Endothelial cell of umbilical vein (primary cell): ENCODE measurements around the gene ZMIZ1. TPM values are rescaled to one million over a fixed set of nuclear protein-coding genes. Genes with fewer than 3 reads are reported as not detected.

ENCODE experiments used
- BruUV-seq: library from RNA; stranded (reverse); fragments of 400-500 nt; replicated peaks from 2 replicates; lab custom pipeline; 2021; lab: Mats Ljungman, UMichigan
- CTCF ChIA-PET: fragments of 300-600, 350-600 bp; sonication (Branson Sonifier 250); formaldehyde crosslinking; loops from one replicate; lab custom pipeline; 2021; ENCODE audit warnings: antibody characterized with exemption, inconsistent platforms; lab: Charles Lee
- POLR2A ChIA-PET: fragments of 300-600, 350-600 bp; sonication (Branson Sonifier 250); formaldehyde crosslinking; loops from one replicate; lab custom pipeline; 2021; ENCODE audit warnings: antibody characterized with exemption, inconsistent platforms; lab: Charles Lee
- DNase-seq: peaks from one replicate; pipeline ENCODE4 v3.0.0-alpha.2; 2011; ENCODE audit warnings: low read depth, low spot score
- FAIRE-seq: peaks from 2 replicates; lab custom pipeline; 2011; peaks lifted over from hg19 to GRCh38; lab: Jason Lieb, UNC
- H2AFZ ChIP-seq: 2 replicates; pipeline ENCODE4 v1.6.0; 2012; ENCODE audit warnings: low read depth, low read length, control low read depth, inconsistent platforms
- H3K27ac ChIP-seq: 2 replicates; pipeline ENCODE4 v1.5.1; 2011; ENCODE audit warnings: low read depth, mild to moderate bottlenecking, control low read depth, low read length, moderate library complexity; ENCODE audit not compliant: insufficient read depth
- H3K27me3 ChIP-seq, 2 experiments: 2 replicates each; pipeline versions ENCODE4 v1.6.0 to v1.6.1; 2011; ENCODE audit warnings: low read length in 2 of 2, mixed read lengths in 1 of 2; ENCODE audit not compliant: control insufficient read depth in 2 of 2, insufficient read depth in 2 of 2
- H3K36me3 ChIP-seq, 2 experiments: 2 replicates in 1 of 2; 3 replicates in 1 of 2; pipeline ENCODE4 v1.5.1; 2011; ENCODE audit warnings: low read length in 2 of 2, mild to moderate bottlenecking in 1 of 2, moderate library complexity in 1 of 2; ENCODE audit not compliant: control insufficient read depth in 2 of 2, insufficient read depth in 2 of 2; ENCODE audit errors: extremely low read depth in 1 of 2
- H3K4me1 ChIP-seq: 3 replicates; pipeline ENCODE4 v1.5.1; 2011; ENCODE audit warnings: mild to moderate bottlenecking, low read length; ENCODE audit not compliant: control insufficient read depth, insufficient read depth; ENCODE audit errors: extremely low read depth
- H3K4me2 ChIP-seq: 2 replicates; pipeline ENCODE4 v1.6.1; 2011; ENCODE audit warnings: low read length, control low read depth, mixed read lengths; ENCODE audit not compliant: insufficient read depth
- H3K4me3 ChIP-seq, 3 experiments: fragments of 200-600 bp in 1 of 3; sonication (generic), shearing (Covaris generic) in 1 of 3; replicated peaks in 1 of 3; 2 replicates each; pipeline ENCODE4 v1.5.1; 2011 to 2016; ENCODE audit warnings: control low read depth in 3 of 3, low read length in 3 of 3, mild to moderate bottlenecking in 2 of 3, inconsistent platforms in 1 of 3, low read depth in 1 of 3, moderate library complexity in 1 of 3; ENCODE audit not compliant: insufficient read depth in 1 of 3
- H3K79me2 ChIP-seq: 2 replicates; pipeline ENCODE4 v1.6.0; 2012; ENCODE audit warnings: low read length, inconsistent platforms; ENCODE audit not compliant: control insufficient read depth, insufficient read depth
- H3K9ac ChIP-seq: replicated peaks from 2 replicates; pipeline ENCODE3; 2011; ENCODE audit warnings: low read length, control low read depth; ENCODE audit not compliant: insufficient read depth; ENCODE audit errors: extremely low read depth
- H3K9me1 ChIP-seq: replicated peaks from 3 replicates; pipeline ENCODE4 v1.6.0; 2011; ENCODE audit warnings: mild to moderate bottlenecking, low read length; ENCODE audit not compliant: control insufficient read depth, insufficient read depth; ENCODE audit errors: extremely low read depth
- H3K9me3 ChIP-seq: replicated peaks from 2 replicates; pipeline ENCODE4 v1.5.1; 2012; ENCODE audit warnings: low read length, inconsistent platforms; ENCODE audit not compliant: control insufficient read depth, insufficient read depth
- H4K20me1 ChIP-seq: replicated peaks from 2 replicates; pipeline ENCODE3; 2011; ENCODE audit warnings: mild to moderate bottlenecking, low read length; ENCODE audit not compliant: control insufficient read depth, insufficient read depth; ENCODE audit errors: extremely low read depth
- CTCF ChIP-seq, 2 donors: IDR thresholded peaks; 1 replicate in 1 of 2; 2 replicates in 1 of 2; pipeline ENCODE4 v1.5.1; 2011; ENCODE audit warnings: low read length in 2 of 2, mild to moderate bottlenecking in 2 of 2, moderate library complexity in 2 of 2, control low read depth in 1 of 2, inconsistent platforms in 1 of 2, low read depth in 1 of 2; ENCODE audit not compliant: insufficient read depth in 1 of 2; ENCODE audit errors: extremely low read depth in 1 of 2
- EZH2 ChIP-seq: IDR thresholded peaks from 2 replicates; pipeline ENCODE4 v1.6.1; 2012; ENCODE audit warnings: borderline replicate concordance, low read depth, mild to moderate bottlenecking, moderate library complexity, low read length, inconsistent platforms; ENCODE audit not compliant: severe bottlenecking
- FOS ChIP-seq: IDR thresholded peaks from 2 replicates; pipeline ENCODE4 v1.6.1; 2011; ENCODE audit warnings: mild to moderate bottlenecking, low read length, moderate library complexity, borderline replicate concordance; ENCODE audit not compliant: insufficient read depth
- GATA2 ChIP-seq: IDR thresholded peaks from 2 replicates; pipeline ENCODE4 v1.7.0; 2011; ENCODE audit warnings: low read depth, mild to moderate bottlenecking, moderate library complexity, mixed read lengths, low read length; ENCODE audit not compliant: insufficient read length, insufficient read depth
- JUN ChIP-seq: IDR thresholded peaks from 2 replicates; pipeline ENCODE4 v1.6.1; 2011; ENCODE audit warnings: borderline replicate concordance, low read depth; ENCODE audit not compliant: insufficient read length, insufficient read depth
- MAX ChIP-seq: IDR thresholded peaks from 2 replicates; pipeline ENCODE4 v1.6.1; 2011; ENCODE audit not compliant: insufficient read depth, insufficient read length
- MYC ChIP-seq: IDR thresholded peaks from one replicate; pipeline ENCODE4 v1.6.1; 2011; ENCODE audit warnings: mild to moderate bottlenecking, low read depth, low read length
- POLR2A ChIP-seq: IDR thresholded peaks from 2 replicates; pipeline ENCODE4 v1.6.1; 2012; ENCODE audit warnings: low read depth, mild to moderate bottlenecking, control low read depth, low read length
- POLR2AphosphoS5 ChIP-seq: IDR thresholded peaks from 2 replicates; pipeline ENCODE4 v1.6.1; 2012; ENCODE audit warnings: low read depth, mild to moderate bottlenecking, control low read depth, low read length, moderate library complexity; ENCODE audit not compliant: insufficient read depth
- dilution Hi-C: fragments of 300-500 bp; cut with MboI; formaldehyde crosslinking; loops from one replicate; pipeline ENCODE4 v1.15.0; 2019; ENCODE audit warnings: low sequenced_read_pairs; ENCODE audit not compliant: extremely low pct_ligation_motif_present
- intact Hi-C: fragments of 100-400 bp; cut with micrococcal nuclease; formaldehyde crosslinking; loops from one replicate; pipeline ENCODE4 v1.10.0; 2022
- polyA plus RNA-seq, 4 experiments: library from polyadenylated mRNA; depleted of rRNA in 3 of 4; stranded (reverse) in 3 of 4; unstranded in 1 of 4; fragments of >200 nt; gene quantifications; 2 replicates each; pipeline versions ENCODE4 v1.2.1 to v1.2.3, GENCODE V29; 2011 to 2012; ENCODE audit warnings: missing spikeins in 1 of 4
- total RNA-seq: library from RNA; stranded (reverse); gene quantifications from 2 replicates; pipeline ENCODE4 v1.2.3, GENCODE V29; 2021

Gene ZMIZ1
- total and polyA plus RNA-seq, 2 donors (not counting 3 experiments of a cell fraction or from before 2014, with no cell fraction given) = 12.5 to 46.7 TPM

GRCh38 chr10:79058899-79059841, 9.6 kb upstream of the ZMIZ1 start:
- H3K9me1 ChIP-seq = no peaks in the 10 kb centered on the region
- H3K9me3 ChIP-seq = no peaks in the 10 kb centered on the region
- H3K9ac ChIP-seq = no peak overlapping the region
- H3K27ac ChIP-seq = no peak overlapping the region
- DNase-seq (no peak), FAIRE-seq (no peak)
- CTCF ChIA-PET = interaction anchor here (0.6 kb wide), 1 partner anchor 19 kb away, joined by 3 read pairs; no protein-coding TSS in a partner anchor
- H4K20me1 ChIP-seq = no peaks in the 10 kb centered on the region
- POLR2A ChIA-PET = no interaction called here
- BruUV-seq = no TSS peak
- dilution Hi-C loops = no loop called here
- H2AFZ ChIP-seq = no peak overlapping the region
- TF ChIP-seq FOS = no peak
- TF ChIP-seq GATA2 = no peak
- TF ChIP-seq CTCF (IDR thresholded peaks at IDR 0.05; ENCODE audit: extremely low read depth in 1 of 2, insufficient read depth in 1 of 2, low read depth in 1 of 2, low read length in 2 of 2) = no peak
- no peak for TF ChIP-seq POLR2A
- TF ChIP-seq POLR2AphosphoS5 = no peak
- no peak for TF ChIP-seq MAX
- TF ChIP-seq JUN = no peak
- no peak for TF ChIP-seq EZH2
- no peak for TF ChIP-seq MYC
- H3K4me1 ChIP-seq = no peaks in the 10 kb centered on the region
- no peaks in the 10 kb centered on the region for H3K36me3 ChIP-seq
- no peaks in the 10 kb centered on the region for H3K79me2 ChIP-seq
- intact Hi-C loops = no loop called here
- no peak overlapping the region for H3K4me2 ChIP-seq
- H3K4me3 ChIP-seq = no peak overlapping the region
- no peaks in the 10 kb centered on the region for H3K27me3 ChIP-seq
